Measurements from ENCODE around the gene DMGDH. TPM values are rescaled to one million over a fixed set of nuclear protein-coding genes. Genes with fewer than 3 reads are reported as not detected.

The DMGDH gene
- total RNA-seq, 4 donors from 2014 or later = 0.64 to 3.1 (median 1.7) TPM; not detected in 1

DNA sequence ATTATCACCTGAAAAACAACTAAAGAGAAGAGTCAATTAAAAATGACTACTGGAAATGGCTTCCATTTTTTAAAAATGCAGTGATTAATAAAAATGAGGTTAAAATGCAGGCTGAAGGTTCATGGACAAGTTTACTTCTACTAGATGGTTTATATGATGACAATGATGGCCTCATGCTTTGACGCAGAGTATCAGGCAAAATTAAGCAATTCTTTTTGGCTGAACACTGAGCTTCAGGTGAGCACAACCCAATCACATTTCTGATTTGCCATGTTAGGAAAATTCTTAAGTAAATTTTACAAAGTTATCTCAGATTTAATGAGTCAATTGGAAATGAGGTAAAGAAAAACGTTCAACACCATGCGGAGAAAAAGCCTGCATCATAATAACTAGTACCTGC, 22.3 kb downstream of the DMGDH start:
- no peaks in the 10 kb centered on the region for H3K27me3 ChIP-seq
- no peaks in the 10 kb centered on the region for H3K9me3 ChIP-seq
- no peaks in the 10 kb centered on the region for H3K36me3 ChIP-seq
- no peak overlapping the region for H3K4me3 ChIP-seq
- DNase-seq = no peak
- intact Hi-C loops (cut with DNase I) = no loop called here
- no peaks in the 10 kb centered on the region for H3K4me1 ChIP-seq
- TF ChIP-seq POLR2A (IDR thresholded peaks at IDR 0.05) = no peak
- TF ChIP-seq, protein P1, sequence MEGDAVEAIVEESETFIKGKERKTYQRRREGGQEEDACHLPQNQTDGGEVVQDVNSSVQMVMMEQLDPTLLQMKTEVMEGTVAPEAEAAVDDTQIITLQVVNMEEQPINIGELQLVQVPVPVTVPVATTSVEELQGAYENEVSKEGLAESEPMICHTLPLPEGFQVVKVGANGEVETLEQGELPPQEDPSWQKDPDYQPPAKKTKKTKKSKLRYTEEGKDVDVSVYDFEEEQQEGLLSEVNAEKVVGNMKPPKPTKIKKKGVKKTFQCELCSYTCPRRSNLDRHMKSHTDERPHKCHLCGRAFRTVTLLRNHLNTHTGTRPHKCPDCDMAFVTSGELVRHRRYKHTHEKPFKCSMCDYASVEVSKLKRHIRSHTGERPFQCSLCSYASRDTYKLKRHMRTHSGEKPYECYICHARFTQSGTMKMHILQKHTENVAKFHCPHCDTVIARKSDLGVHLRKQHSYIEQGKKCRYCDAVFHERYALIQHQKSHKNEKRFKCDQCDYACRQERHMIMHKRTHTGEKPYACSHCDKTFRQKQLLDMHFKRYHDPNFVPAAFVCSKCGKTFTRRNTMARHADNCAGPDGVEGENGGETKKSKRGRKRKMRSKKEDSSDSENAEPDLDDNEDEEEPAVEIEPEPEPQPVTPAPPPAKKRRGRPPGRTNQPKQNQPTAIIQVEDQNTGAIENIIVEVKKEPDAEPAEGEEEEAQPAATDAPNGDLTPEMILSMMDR (IDR thresholded peaks at IDR 0.05) = no peak
- no peak overlapping the region for H3K27ac ChIP-seq
- WGBS, 2 donors = 82 to 86% methylated on average over 3 of the region's 3 CpGs

- DNase-seq = no peak
- Histone ChIP-seq H3K4me1 (no peaks in the 10 kb centered on the region), H3K9me3 (no peaks in the 10 kb centered on the region), H3K27ac (no peak overlapping the region), H3K27me3 (no peaks in the 10 kb centered on the region), H3K36me3 (no peaks in the 10 kb centered on the region), H3K4me3 (no peak overlapping the region)
- TF ChIP-seq, protein P1 (IDR thresholded peaks at IDR 0.05) = no peak
- no peak for TF ChIP-seq POLR2A (IDR thresholded peaks at IDR 0.05)
- intact Hi-C loops (cut with DNase I) = no loop called here
- 78 to 79% methylated on average over 3 of the region's 3 CpGs for WGBS, 2 donors
Measured at GRCh38 chr5:79042188-79042587, 27.3 kb downstream of the DMGDH start.

- intact Hi-C loops (cut with DNase I) = no loop called here
- no peak for DNase-seq
- H3K9me3 ChIP-seq = no peaks in the 10 kb centered on the region
- no peak for TF ChIP-seq POLR2A (IDR thresholded peaks at IDR 0.05)
- no peak overlapping the region for H3K4me3 ChIP-seq
- no peaks in the 10 kb centered on the region for H3K27me3 ChIP-seq
- no peaks in the 10 kb centered on the region for H3K36me3 ChIP-seq
- H3K4me1 ChIP-seq = no peaks in the 10 kb centered on the region
- 89 to 100% methylated on average over 2 of the region's 2 CpGs for WGBS, 2 donors
- no peak overlapping the region for H3K27ac ChIP-seq
Measured at GRCh38 chr5:79036769-79037168, 32.7 kb downstream of the DMGDH start.

DNA sequence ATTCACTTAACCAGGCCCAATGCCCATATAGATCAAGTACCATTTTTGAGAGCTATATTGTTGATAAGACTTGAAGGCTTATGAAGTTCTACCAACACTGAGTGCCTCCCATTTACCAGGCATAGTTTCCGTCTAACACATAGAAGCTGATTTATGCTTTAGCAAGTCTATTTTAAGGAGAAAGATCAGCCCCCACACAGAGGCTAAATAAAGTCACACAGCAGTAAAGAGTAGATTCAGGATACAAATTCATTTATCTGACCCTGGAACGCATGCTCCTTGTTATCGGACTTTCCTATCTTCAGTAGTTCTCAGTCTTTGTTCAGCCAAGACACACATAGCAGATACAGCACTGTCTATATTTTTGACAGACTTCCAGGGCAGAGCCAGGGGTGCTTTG, 34.2 kb downstream of the DMGDH start:
- intact Hi-C loops (cut with DNase I) = no loop called here
- H3K27ac ChIP-seq = no peak overlapping the region
- no peaks in the 10 kb centered on the region for H3K36me3 ChIP-seq
- H3K4me1 ChIP-seq = no peaks in the 10 kb centered on the region
- no peaks in the 10 kb centered on the region for H3K27me3 ChIP-seq
- no peak overlapping the region for H3K4me3 ChIP-seq
- DNase-seq = no peak
- TF ChIP-seq, protein P1 (IDR thresholded peaks at IDR 0.05) = no peak
- no peak for TF ChIP-seq POLR2A (IDR thresholded peaks at IDR 0.05)
- no peaks in the 10 kb centered on the region for H3K9me3 ChIP-seq
- WGBS, 2 donors = 90 to 95% methylated on average over 3 of the region's 3 CpGs

DNA sequence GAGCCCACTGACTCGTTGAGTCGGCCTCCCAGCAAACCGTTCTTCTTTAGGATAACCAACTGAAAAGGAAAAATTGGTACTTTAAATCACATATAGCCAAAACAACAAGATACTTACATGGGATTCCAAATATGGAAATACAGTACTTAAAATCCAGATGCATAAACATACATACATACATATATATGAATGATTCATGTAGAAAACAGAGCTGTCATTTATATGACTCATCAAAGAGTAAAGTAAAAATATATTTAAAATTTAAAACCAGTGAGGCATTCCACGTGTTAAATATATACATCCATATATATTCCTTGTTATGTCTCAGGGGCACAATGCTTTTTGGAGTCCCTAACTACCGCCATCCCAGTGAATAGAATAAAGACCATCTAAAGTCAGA, 36.7 kb downstream of the DMGDH start:
- DNase-seq = no peak
- H3K27ac ChIP-seq = no peak overlapping the region
- H3K4me1 ChIP-seq = no peaks in the 10 kb centered on the region
- H3K27me3 ChIP-seq = no peaks in the 10 kb centered on the region
- H3K4me3 ChIP-seq = no peak overlapping the region
- H3K36me3 ChIP-seq = no peaks in the 10 kb centered on the region
- intact Hi-C loops (cut with DNase I) = no loop called here
- 79 to 83% methylated on average over 5 of the region's 5 CpGs for WGBS, 2 donors
- TF ChIP-seq, protein P1 (IDR thresholded peaks at IDR 0.05) = no peak
- TF ChIP-seq POLR2A (IDR thresholded peaks at IDR 0.05) = no peak
- H3K9me3 ChIP-seq = no peaks in the 10 kb centered on the region

DNA sequence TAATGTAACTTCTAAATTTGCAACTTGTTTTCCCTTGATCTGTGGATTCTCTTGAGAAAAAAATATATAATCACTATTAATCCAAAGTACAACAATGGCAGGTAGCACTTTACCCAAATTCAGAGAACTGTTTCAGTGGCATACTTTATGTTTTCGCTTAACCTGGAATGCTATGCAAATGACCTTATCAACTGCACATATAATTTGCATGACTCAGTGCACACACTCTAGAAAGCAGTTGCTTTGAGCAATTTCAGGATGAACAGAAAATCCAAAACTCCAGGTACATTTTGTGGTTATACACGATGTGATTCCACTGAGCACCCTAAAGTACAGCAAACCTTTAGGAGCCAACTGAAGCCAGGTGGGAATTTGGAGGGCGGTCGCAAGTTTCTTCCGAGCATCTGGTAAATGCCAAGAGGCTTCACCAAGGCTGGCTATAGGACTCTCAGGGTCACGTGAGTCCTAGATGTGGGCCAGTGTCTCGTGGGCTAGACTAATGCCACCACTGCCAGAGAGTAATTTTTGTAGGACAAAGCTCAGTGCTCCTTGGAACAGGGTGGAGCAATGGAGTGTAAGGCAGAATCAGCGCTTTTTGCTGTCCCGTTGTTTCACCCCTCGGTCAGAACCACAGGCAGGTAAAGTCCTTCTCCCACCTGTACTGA, 37.3 kb downstream of the DMGDH start:
- Histone ChIP-seq H3K4me3 (no peak overlapping the region), H3K4me1 (no peaks in the 10 kb centered on the region), H3K27ac (no peak overlapping the region), H3K36me3 (no peaks in the 10 kb centered on the region), H3K27me3 (no peaks in the 10 kb centered on the region), H3K9me3 (no peaks in the 10 kb centered on the region)
- no peak for TF ChIP-seq POLR2A (IDR thresholded peaks at IDR 0.05)
- TF ChIP-seq, protein P1 (IDR thresholded peaks at IDR 0.05) = no peak
- 84% methylated on average over 10 of the region's 10 CpGs for WGBS, 2 donors
- DNase-seq = no peak
- intact Hi-C loops (cut with DNase I) = no loop called here
